HepG2 (cell line): Measurements from ENCODE around the gene MCM8. TPM values are rescaled to one million over a fixed set of nuclear protein-coding genes. Genes with fewer than 3 reads are reported as not detected.

Experiments
- ATAC-seq: fragments of 200-7000 bp; cut with Tn5 transposase; 3 replicates; pipeline ENCODE4 v1.9.1; 2020; ENCODE audit warnings: mild to moderate bottlenecking, moderate library complexity
- BruUV-seq: library from RNA; stranded (reverse); fragments of 400-500 nt; replicated peaks from 2 replicates; lab custom pipeline; 2021; lab: Mats Ljungman, UMichigan
- CTCF ChIA-PET: fragments of 300-600 bp; formaldehyde crosslinking; extraction: SDS; loops from one replicate; lab custom pipeline; 2021; ENCODE audit warnings: low total read pairs, inconsistent platforms, low intra/inter-chr PET ratio; lab: Yijun Ruan, JAX
- POLR2A ChIA-PET: fragments of 350-600 bp; sonication (Branson Sonifier 250); formaldehyde crosslinking; loops from one replicate; lab custom pipeline; 2020; ENCODE audit warnings: antibody characterized with exemption, inconsistent platforms; lab: Yijun Ruan, JAX
- DNase-seq: peaks from one replicate; pipeline ENCODE4 v3.0.0-alpha.2; 2015; ENCODE audit warnings: low spot score
- FAIRE-seq: peaks from 3 replicates; lab custom pipeline; 2011; peaks lifted over from hg19 to GRCh38; lab: Jason Lieb, UNC
- H2AFZ ChIP-seq: one replicate; pipeline ENCODE4 v1.6.1; 2011; ENCODE audit warnings: low read length, inconsistent platforms
- H3K27ac ChIP-seq: fragments of 300-600 bp; 3 replicates; pipeline ENCODE4 v1.8.0; 2011; ENCODE audit warnings: mixed run types, mild to moderate bottlenecking, mixed read lengths, low read length, inconsistent platforms; ENCODE audit not compliant: insufficient read depth; ENCODE audit errors: extremely low read length
- H3K27me3 ChIP-seq, 2 experiments: fragments of 200-600 bp in 1 of 2; 2 replicates in 1 of 2; 3 replicates in 1 of 2; pipeline versions ENCODE4 v1.6.0 to v1.8.0; 2011; ENCODE audit warnings: low read length in 2 of 2, mild to moderate bottlenecking in 2 of 2, moderate library complexity in 2 of 2, inconsistent platforms in 1 of 2; ENCODE audit not compliant: insufficient read depth in 2 of 2, control insufficient read depth in 1 of 2
- H3K36me3 ChIP-seq, 2 experiments: fragments of 200-600 bp in 1 of 2; replicated peaks in 1 of 2; 2 replicates in 1 of 2; 3 replicates in 1 of 2; pipeline versions ENCODE4 v1.5.1 to v1.8.0; 2011; ENCODE audit warnings: low read length in 2 of 2, inconsistent platforms in 1 of 2; ENCODE audit not compliant: insufficient read depth in 2 of 2, control insufficient read depth in 1 of 2
- H3K4me1 ChIP-seq: 2 replicates; pipeline ENCODE4 v1.5.1; 2012; ENCODE audit warnings: low read length, inconsistent platforms; ENCODE audit not compliant: insufficient read depth
- H3K4me2 ChIP-seq: 2 replicates; pipeline ENCODE4 v1.6.0; 2011; ENCODE audit warnings: low read depth, low read length, inconsistent platforms
- H3K4me3 ChIP-seq, 3 experiments: fragments of 200-600 bp in 1 of 3; sonication (generic), shearing (Covaris generic) in 1 of 3; replicated peaks in 1 of 3; 2 replicates each; pipeline ENCODE4 v1.5.1; 2011 to 2016; ENCODE audit warnings: low read length in 3 of 3, inconsistent platforms in 2 of 3, low read depth in 2 of 3, mild to moderate bottlenecking in 2 of 3, control low read depth in 1 of 3, mixed read lengths in 1 of 3; ENCODE audit not compliant: insufficient read depth in 1 of 3
- H3K79me2 ChIP-seq: one replicate; pipeline ENCODE4 v1.6.1; 2011; ENCODE audit warnings: low read length, inconsistent platforms; ENCODE audit not compliant: insufficient read depth
- H3K9ac ChIP-seq: 2 replicates; pipeline ENCODE4 v1.6.0; 2011; ENCODE audit warnings: mild to moderate bottlenecking, low read depth, low read length, inconsistent platforms; ENCODE audit not compliant: insufficient read depth
- H3K9me3 ChIP-seq: 2 replicates; pipeline ENCODE4 v1.5.1; 2012; ENCODE audit warnings: mild to moderate bottlenecking, low read length
- H4K20me1 ChIP-seq: 2 replicates; pipeline ENCODE4 v1.6.0; 2011; ENCODE audit warnings: inconsistent platforms, mild to moderate bottlenecking, low read length, moderate library complexity; ENCODE audit not compliant: insufficient read depth
- AGO2 ChIP-seq: fragments of 200-400 bp; formaldehyde crosslinking; optimal IDR thresholded peaks from 2 replicates; pipeline ENCODE3; 2017; ENCODE audit warnings: mild to moderate bottlenecking, low read depth, low read length, moderate library complexity
- FOXK2 ChIP-seq: fragments of 450-650 bp; IDR thresholded peaks from 2 replicates; pipeline ENCODE4 v1.6.1; 2016
- HMG20B ChIP-seq: conservative IDR thresholded peaks from 2 replicates; pipeline ENCODE4 v1.6.1; 2016; ENCODE audit warnings: missing genetic modification reagents, missing compliant biosample characterization
- KLF6 ChIP-seq: IDR thresholded peaks from 2 replicates; pipeline ENCODE4 v1.8.0; 2016; ENCODE audit warnings: missing biosample characterization, missing genetic modification reagents
- MEF2D ChIP-seq: sonication (generic); formaldehyde crosslinking; IDR thresholded peaks from 2 replicates; pipeline ENCODE4 v1.5.1; 2020; ENCODE audit warnings: mild to moderate bottlenecking, missing genetic modification reagents
- NCOA2 ChIP-seq: sonication (generic); formaldehyde crosslinking; IDR thresholded peaks from 2 replicates; pipeline ENCODE4 v1.8.0; 2022; ENCODE audit warnings: inconsistent platforms
- PAX8 ChIP-seq: sonication (generic); formaldehyde crosslinking; IDR thresholded peaks from 2 replicates; pipeline ENCODE4 v1.8.0; 2022; ENCODE audit warnings: mild to moderate bottlenecking, missing genetic modification reagents, borderline replicate concordance
- RBAK ChIP-seq: sonication (generic); formaldehyde crosslinking; IDR thresholded peaks from 2 replicates; pipeline ENCODE4 v1.5.1; 2020; ENCODE audit warnings: mild to moderate bottlenecking, missing genetic modification reagents
- SRY ChIP-seq: sonication (generic); formaldehyde crosslinking; IDR thresholded peaks from 2 replicates; pipeline ENCODE4 v1.8.0; 2022; ENCODE audit warnings: mild to moderate bottlenecking, missing genetic modification reagents
- TGIF2 ChIP-seq: IDR thresholded peaks from 2 replicates; pipeline ENCODE4 v1.6.1; 2016; ENCODE audit warnings: control low read depth, missing compliant biosample characterization
- ZFP37 ChIP-seq: sonication (generic); formaldehyde crosslinking; IDR thresholded peaks from 2 replicates; pipeline ENCODE4 v1.4.0; 2020; ENCODE audit warnings: missing genetic modification reagents, borderline replicate concordance
- ZNF30 ChIP-seq: sonication (generic); formaldehyde crosslinking; IDR thresholded peaks from 2 replicates; pipeline ENCODE4 v1.5.0; 2020; ENCODE audit warnings: mild to moderate bottlenecking, missing genetic modification reagents
- WGBS: methylation state at CpG from one replicate; pipeline ENCODE4 v1.1.6; 2017; ENCODE audit warnings: low lambda C conversion rate; 5-methylcytosine and 5-hydroxymethylcytosine counted together
- in situ Hi-C: cut with HindIII; loops from 2 replicates; pipeline ENCODE4 v1.10.0; 2017; ENCODE audit warnings: low pct_unique_long_range_greater_than_20kb; ENCODE audit not compliant: extremely low pct_ligation_motif_present
- intact Hi-C: fragments of 100-400 bp; cut with micrococcal nuclease; formaldehyde crosslinking; loops from one replicate; pipeline ENCODE4 v1.10.0; 2022; ENCODE audit not compliant: unreplicated experiment
- polyA plus RNA-seq, 8 experiments: library from polyadenylated mRNA; depleted of rRNA in 3 of 8; stranded (reverse) in 7 of 8; unstranded in 1 of 8; fragments of >200 nt; fragmentation: Illumina TruSeq in 4 of 8; extraction: Trizol in 4 of 8; gene quantifications; 2 replicates each; pipeline versions ENCODE4 v1.2.1 to v1.2.3, GENCODE V29; 2011 to 2016; ENCODE audit warnings: low read depth in 4 of 8, missing spikeins in 1 of 8, mixed read lengths in 1 of 8; ENCODE audit not compliant: insufficient read depth in 1 of 8
- total RNA-seq, 5 experiments: library from RNA; depleted of rRNA; stranded (reverse); fragments of >200 nt; fragmentation: Illumina TruSeq; extraction: Trizol; gene quantifications; 2 replicates each; pipeline ENCODE4 v1.2.3, GENCODE V29; 2016; ENCODE audit warnings: low read depth in 1 of 5
- TF ChIP-seq, protein P1 (sequence below): IDR thresholded peaks from 2 replicates; pipeline ENCODE4 v1.6.1; 2012; ENCODE audit warnings: low read length, improper control_type of control experiment
- TF ChIP-seq, protein P2 (sequence below): sonication (generic); formaldehyde crosslinking; IDR thresholded peaks from 2 replicates; pipeline ENCODE4 v1.8.1; 2023; ENCODE audit warnings: mild to moderate bottlenecking, inconsistent platforms, moderate library complexity, missing genetic modification reagents, borderline replicate concordance

Gene MCM8
- total and polyA plus RNA-seq, 2 of the 13 experiments (the other 11 are each of a cell fraction or from before 2014, with no cell fraction given): 11.5 to 59.3 TPM

DNA sequence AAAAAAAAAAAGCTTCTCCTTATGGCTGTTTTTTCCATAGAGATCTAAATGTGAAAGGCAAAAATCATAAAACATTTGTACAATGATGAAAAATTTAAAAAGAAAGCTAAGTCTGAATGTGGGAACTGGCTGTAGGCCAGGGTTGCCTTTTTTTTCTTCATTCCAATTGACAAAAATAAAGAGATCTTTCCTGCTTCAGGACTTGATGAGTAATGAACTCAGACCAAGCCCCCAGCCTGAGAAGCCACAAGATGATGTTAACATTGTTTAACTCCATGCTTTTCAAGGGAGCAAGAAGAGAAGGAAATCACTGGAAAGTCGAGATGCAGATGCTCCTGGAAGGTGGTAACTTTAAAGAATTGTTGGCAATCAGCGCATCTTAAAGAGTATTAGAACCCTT, 41.5 kb upstream of the MCM8 start:
- POLR2A ChIA-PET: no interaction called here
- 12% methylated on average over 2 of the region's 2 CpGs for WGBS
- Histone ChIP-seq H2AFZ (no peak overlapping the region), H3K4me2 (no peak overlapping the region), H3K79me2 (no peaks in the 10 kb centered on the region), H3K4me1 (peaks cover 13% of the 10 kb centered on the region), H3K9me3 (no peaks in the 10 kb centered on the region), H4K20me1 (no peaks in the 10 kb centered on the region), H3K27me3 (peaks cover 2 to 3% of the 10 kb centered on the region in 2 experiments; a peak in 1 of 5 replicates), H3K27ac (no peak overlapping the region), H3K9ac (no peak overlapping the region), H3K36me3 (no peaks in the 10 kb centered on the region), H3K4me3 (no peak overlapping the region)
- no peak for ATAC-seq
- FAIRE-seq: no peak
- in situ Hi-C loops: no loop called here
- TF ChIP-seq FOXK2 (no peak), ZFP37 (CRISPR knock-in tag) (no peak), HMG20B (CRISPR knock-in tag) (no peak), TGIF2 (CRISPR knock-in tag) (no peak)
- intact Hi-C loops: no loop called here
- BruUV-seq: no TSS peak
- CTCF ChIA-PET: no interaction called here
- no peak for DNase-seq

DNA sequence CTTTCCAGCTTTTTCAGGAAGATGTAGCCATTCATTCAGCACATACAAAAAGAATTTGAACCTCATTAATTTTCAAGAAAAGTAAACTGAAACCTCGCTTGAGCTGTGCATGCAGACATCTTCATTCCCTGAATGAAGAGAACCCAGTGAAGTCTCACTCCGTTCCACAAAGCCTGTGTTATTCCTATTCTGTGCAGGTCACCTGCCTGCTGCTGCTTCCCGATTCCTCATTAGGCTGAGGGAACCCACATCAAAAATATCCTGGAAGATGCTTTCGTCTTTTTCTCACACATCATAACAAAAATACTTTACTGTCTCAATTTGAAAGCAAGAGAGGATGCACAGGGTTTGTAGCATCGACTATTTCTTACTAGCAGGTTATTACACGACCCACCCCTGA, 40.3 kb upstream of the MCM8 start:
- ChIA-PET POLR2A (no interaction called here), CTCF (no interaction called here)
- H3K27ac ChIP-seq: no peak overlapping the region
- no peak for DNase-seq
- 0% methylated on average over 6 of the region's 6 CpGs for WGBS
- peaks cover 0 to 3% of the 10 kb centered on the region in 2 experiments; a peak in 1 of 5 replicates for H3K27me3 ChIP-seq
- peaks cover 13% of the 10 kb centered on the region for H3K4me1 ChIP-seq
- no peaks in the 10 kb centered on the region for H3K9me3 ChIP-seq
- in situ Hi-C loops: no loop called here
- H3K9ac ChIP-seq: no peak overlapping the region
- H3K4me3 ChIP-seq: no peak overlapping the region
- no peaks in the 10 kb centered on the region for H4K20me1 ChIP-seq
- no peak for FAIRE-seq
- no peak for ATAC-seq
- no peak overlapping the region for H2AFZ ChIP-seq
- intact Hi-C loops: no loop called here
- TF ChIP-seq RBAK (CRISPR knock-in tag) (no peak), AGO2 (no peak), SRY (CRISPR knock-in tag) (no peak), PAX8 (CRISPR knock-in tag) (no peak), ZNF30 (CRISPR knock-in tag) (no peak), KLF6 (CRISPR knock-in tag) (no peak), MEF2D (no peak), NCOA2 (CRISPR knock-in tag) (no peak)
- TF ChIP-seq, protein P1, sequence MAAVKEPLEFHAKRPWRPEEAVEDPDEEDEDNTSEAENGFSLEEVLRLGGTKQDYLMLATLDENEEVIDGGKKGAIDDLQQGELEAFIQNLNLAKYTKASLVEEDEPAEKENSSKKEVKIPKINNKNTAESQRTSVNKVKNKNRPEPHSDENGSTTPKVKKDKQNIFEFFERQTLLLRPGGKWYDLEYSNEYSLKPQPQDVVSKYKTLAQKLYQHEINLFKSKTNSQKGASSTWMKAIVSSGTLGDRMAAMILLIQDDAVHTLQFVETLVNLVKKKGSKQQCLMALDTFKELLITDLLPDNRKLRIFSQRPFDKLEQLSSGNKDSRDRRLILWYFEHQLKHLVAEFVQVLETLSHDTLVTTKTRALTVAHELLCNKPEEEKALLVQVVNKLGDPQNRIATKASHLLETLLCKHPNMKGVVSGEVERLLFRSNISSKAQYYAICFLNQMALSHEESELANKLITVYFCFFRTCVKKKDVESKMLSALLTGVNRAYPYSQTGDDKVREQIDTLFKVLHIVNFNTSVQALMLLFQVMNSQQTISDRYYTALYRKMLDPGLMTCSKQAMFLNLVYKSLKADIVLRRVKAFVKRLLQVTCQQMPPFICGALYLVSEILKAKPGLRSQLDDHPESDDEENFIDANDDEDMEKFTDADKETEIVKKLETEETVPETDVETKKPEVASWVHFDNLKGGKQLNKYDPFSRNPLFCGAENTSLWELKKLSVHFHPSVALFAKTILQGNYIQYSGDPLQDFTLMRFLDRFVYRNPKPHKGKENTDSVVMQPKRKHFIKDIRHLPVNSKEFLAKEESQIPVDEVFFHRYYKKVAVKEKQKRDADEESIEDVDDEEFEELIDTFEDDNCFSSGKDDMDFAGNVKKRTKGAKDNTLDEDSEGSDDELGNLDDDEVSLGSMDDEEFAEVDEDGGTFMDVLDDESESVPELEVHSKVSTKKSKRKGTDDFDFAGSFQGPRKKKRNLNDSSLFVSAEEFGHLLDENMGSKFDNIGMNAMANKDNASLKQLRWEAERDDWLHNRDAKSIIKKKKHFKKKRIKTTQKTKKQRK: no peak
- TF ChIP-seq, protein P2, sequence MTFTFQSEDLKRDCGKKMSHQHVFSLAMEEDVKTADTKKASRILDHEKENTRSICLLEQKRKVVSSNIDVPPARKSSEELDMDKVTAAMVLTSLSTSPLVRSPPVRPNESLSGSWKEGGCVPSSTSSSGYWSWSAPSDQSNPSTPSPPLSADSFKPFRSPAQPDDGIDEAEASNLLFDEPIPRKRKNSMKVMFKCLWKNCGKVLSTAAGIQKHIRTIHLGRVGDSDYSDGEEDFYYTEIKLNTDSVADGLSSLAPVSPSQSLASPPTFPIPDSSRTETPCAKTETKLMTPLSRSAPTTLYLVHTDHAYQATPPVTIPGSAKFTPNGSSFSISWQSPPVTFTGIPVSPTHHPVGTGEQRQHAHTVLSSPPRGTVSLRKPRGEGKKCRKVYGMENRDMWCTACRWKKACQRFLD (CRISPR knock-in tag): no peak
- H3K4me2 ChIP-seq: no peak overlapping the region
- no peaks in the 10 kb centered on the region for H3K79me2 ChIP-seq
- no TSS peak for BruUV-seq
- no peaks in the 10 kb centered on the region for H3K36me3 ChIP-seq
